NT2/D1 (cell line): ENCODE results near the gene ZNF138.

ENCODE experiments used
- SUZ12 ChIP-seq: IDR thresholded peaks from 2 replicates; pipeline ENCODE4 v1.6.1; 2011; ENCODE audit not compliant: insufficient read length, insufficient read depth; ENCODE audit errors: extremely low read depth
- YY1 ChIP-seq: IDR thresholded peaks from 2 replicates; pipeline ENCODE4 v1.6.1; 2011; ENCODE audit not compliant: insufficient read length, insufficient read depth
- ZNF274 ChIP-seq: IDR thresholded peaks from 2 replicates; pipeline ENCODE4 v1.6.1; 2011; ENCODE audit warnings: mild to moderate bottlenecking, low read depth, low read length

DNA sequence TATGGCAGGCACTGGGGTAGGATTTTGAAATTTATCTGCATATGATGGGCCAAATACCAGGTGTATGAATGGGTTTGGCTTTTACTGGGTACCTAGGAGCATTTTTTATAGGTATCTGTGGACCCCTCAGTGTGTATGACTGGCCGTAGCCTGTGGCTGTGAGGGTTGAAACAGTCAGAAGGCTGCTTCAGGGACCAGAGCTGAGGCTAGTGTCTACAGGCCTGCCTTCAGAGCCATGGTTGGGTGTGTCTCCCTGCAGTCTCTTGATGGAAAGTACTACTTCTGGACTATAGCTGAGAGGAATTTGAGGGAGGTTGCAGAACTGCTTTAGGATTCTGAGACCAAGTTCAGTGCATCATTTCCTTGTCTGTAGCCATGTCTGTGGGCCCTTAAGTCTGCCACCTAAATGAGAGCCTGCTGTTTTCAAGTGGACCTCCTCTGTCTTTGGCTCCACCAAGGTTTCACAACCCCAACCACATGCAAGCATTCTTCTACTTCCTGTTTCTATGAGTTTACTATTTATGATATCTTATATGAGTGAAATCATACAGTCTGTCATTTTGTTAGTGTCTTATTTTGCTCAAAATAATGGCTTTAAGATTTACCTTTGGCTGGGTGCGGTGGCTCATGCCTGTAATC, 19.9 kb upstream of the ZNF138 start:
- TF ChIP-seq ZNF274 = no peak
- TF ChIP-seq YY1 = no peak
- TF ChIP-seq SUZ12 = no peak
